HFF-Myc (cell line): Measurements from ENCODE around the gene GNAS-AS1.

Experiments
- DNase-seq: peaks from one replicate; pipeline ENCODE4 v3.0.0-alpha.2; 2011; ENCODE audit warnings: low read depth; ENCODE audit errors: extremely low read depth
- H3K4me3 ChIP-seq: replicated peaks from 2 replicates; pipeline ENCODE4 v1.5.1; 2011; ENCODE audit warnings: low read depth, mild to moderate bottlenecking, control low read depth, low read length
- TF ChIP-seq, protein P1 (sequence below): IDR thresholded peaks from 2 replicates; pipeline ENCODE4 v1.5.1; 2012; ENCODE audit warnings: mild to moderate bottlenecking, low read depth, low read length, control low read depth; ENCODE audit errors: missing control alignments

The GNAS-AS1 gene

GRCh38 chr20:58864346-58864745 is 13.6 kb upstream of the GNAS-AS1 start:
- no peak overlapping the region for H3K4me3 ChIP-seq
- DNase-seq = no peak
- TF ChIP-seq, protein P1, sequence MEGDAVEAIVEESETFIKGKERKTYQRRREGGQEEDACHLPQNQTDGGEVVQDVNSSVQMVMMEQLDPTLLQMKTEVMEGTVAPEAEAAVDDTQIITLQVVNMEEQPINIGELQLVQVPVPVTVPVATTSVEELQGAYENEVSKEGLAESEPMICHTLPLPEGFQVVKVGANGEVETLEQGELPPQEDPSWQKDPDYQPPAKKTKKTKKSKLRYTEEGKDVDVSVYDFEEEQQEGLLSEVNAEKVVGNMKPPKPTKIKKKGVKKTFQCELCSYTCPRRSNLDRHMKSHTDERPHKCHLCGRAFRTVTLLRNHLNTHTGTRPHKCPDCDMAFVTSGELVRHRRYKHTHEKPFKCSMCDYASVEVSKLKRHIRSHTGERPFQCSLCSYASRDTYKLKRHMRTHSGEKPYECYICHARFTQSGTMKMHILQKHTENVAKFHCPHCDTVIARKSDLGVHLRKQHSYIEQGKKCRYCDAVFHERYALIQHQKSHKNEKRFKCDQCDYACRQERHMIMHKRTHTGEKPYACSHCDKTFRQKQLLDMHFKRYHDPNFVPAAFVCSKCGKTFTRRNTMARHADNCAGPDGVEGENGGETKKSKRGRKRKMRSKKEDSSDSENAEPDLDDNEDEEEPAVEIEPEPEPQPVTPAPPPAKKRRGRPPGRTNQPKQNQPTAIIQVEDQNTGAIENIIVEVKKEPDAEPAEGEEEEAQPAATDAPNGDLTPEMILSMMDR = peak; percentile 5

GRCh38 chr20:58863044-58863790 is 12.5 kb upstream of the GNAS-AS1 start:
- DNase-seq = no peak

GRCh38 chr20:58855506-58856389 is 5.0 kb upstream of the GNAS-AS1 start:
- no peak for DNase-seq
- no peak overlapping the region for H3K4me3 ChIP-seq
- TF ChIP-seq, protein P1 = no peak

More at GRCh38 chr20:58863044-58863790, 12.5 kb upstream of the GNAS-AS1 start:
- TF ChIP-seq, protein P1 = no peak
- H3K4me3 ChIP-seq = no peak overlapping the region

- 0 out of 2 replicates have a peak overlapping the region, but pooled peaks have one; percentile 9 for H3K4me3 ChIP-seq
- DNase-seq = no peak
- TF ChIP-seq, protein P1 = no peak
Measured at GRCh38 chr20:58854638-58855471, 4.2 kb upstream of the GNAS-AS1 start.

GRCh38 chr20:58853976-58854637 is 3.4 kb upstream of the GNAS-AS1 start:
- TF ChIP-seq, protein P1 = no peak
- DNase-seq = no peak
- H3K4me3 ChIP-seq = 0 out of 2 replicates have a peak overlapping the region, but pooled peaks have one; percentile 9

- DNase-seq = no peak
- TF ChIP-seq, protein P1 = no peak
- H3K4me3 ChIP-seq = no peak overlapping the region
Measured at GRCh38 chr20:58853466-58853865, 2.8 kb upstream of the GNAS-AS1 start.
